Activated CD4-positive, alpha-beta T cell treated with anti-CD3 and anti-CD28 coated beads, Interleukin-2, amount 50 U/mL, for 24 hours (primary cell): ENCODE data around the gene ZNF618.

Experiments used
- DNase-seq, 2 donors: peaks; one replicate each; pipeline ENCODE4 v3.0.0-alpha.2; 2020; ENCODE audit warnings: low read depth in 1 of 2, low spot score in 1 of 2

ZNF618 gene

GRCh38 chr9:114093761-114094505 lies 217.8 kb downstream of the ZNF618 start:
- no peak for DNase-seq

GRCh38 chr9:114094971-114095370 lies 218.9 kb downstream of the ZNF618 start:
- no peak for DNase-seq

DNA sequence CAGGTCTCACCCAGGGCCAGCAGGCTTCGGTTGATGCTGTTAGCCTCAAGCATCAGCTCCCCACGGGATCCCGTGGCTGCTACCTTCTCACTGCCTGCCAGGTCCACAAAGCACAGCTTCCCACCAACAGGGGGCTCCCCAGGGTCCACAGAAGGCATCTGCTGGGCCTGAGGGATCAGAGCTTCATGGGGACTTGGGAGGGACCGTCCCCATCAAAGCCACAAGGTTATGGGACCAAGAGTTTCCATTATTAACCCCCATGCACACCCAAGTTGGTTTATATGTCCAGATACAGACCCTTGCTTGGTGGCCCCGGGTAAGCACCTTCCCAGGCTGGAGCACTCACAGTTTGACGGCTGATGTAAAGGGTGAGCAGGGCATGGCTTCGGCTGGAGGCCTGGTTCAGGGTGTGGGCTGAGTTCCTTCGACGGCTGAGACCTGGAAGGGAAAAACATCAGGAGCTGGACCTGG lies 220.0 kb downstream of the ZNF618 start:
- no peak for DNase-seq

DNA sequence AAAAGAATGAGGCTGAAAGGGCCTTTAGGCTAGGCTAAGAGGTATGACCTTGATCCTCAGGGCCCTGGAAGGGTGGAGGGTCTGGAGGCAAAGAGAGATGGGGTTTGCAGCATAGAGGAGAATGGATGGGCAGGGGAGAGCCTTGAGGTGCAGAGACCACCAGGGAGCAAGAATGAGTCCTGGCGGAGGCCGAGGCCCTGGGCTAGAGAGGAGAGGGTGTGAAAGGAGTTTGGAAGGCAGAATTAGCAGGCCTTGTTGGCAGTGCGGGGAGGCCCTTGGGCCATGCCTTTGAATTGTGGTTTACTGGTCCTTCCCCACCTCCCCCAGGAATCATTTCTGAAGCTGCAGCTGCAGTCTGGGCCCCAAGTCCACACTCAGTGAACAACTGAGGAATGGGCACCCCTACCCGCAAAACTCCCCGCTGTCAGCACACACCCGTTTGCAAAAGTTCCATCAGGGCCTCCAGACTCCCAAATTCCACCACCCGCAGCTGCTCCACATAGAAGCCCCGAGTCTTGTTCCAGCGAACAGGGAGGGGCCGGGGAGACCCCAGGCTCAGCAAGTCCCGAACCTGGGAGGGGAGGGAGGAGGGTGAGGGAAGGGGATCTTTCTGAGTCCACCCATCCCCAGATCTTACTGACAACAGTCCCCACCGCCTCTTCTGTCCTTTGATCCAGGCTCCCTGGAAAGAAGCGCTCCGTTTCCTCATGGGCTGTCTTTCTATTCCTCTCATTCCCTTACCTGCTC lies 220.9 kb downstream of the ZNF618 start:
- DNase-seq: no peak

DNA sequence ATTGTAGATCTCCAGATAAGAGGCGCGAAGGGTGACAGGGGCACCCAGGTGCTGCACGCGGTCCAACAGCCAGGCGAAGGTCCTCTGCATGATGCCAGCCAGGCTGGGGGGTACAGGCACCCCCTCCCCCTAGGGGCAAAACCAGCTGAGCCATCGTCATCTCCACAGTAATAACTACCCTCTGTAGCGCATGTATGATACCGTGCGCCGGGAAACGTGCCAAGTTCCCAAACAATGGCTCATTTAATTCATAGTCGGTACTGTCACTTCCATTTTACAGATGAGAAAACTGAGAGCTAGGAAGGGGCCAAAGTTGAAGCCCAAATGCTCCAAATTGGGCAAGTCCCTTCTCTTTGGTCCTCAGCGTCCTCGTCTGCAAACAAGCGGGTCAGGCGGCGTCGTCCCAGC lies 221.5 kb downstream of the ZNF618 start:
- DNase-seq: no peak

- no peak for DNase-seq
These were observed 222.2 kb downstream of the ZNF618 start for GRCh38 chr9:114098021-114098935.

- no peak for DNase-seq
These were observed 223.0 kb downstream of the ZNF618 start, which contains the start of gene KIF12 for GRCh38 chr9:114098936-114099668. Gene KIF12, minus strand, starts transcription at chr9:114099292. Its CDS starts 16 bp downstream, at chr9:114099276.

DNA sequence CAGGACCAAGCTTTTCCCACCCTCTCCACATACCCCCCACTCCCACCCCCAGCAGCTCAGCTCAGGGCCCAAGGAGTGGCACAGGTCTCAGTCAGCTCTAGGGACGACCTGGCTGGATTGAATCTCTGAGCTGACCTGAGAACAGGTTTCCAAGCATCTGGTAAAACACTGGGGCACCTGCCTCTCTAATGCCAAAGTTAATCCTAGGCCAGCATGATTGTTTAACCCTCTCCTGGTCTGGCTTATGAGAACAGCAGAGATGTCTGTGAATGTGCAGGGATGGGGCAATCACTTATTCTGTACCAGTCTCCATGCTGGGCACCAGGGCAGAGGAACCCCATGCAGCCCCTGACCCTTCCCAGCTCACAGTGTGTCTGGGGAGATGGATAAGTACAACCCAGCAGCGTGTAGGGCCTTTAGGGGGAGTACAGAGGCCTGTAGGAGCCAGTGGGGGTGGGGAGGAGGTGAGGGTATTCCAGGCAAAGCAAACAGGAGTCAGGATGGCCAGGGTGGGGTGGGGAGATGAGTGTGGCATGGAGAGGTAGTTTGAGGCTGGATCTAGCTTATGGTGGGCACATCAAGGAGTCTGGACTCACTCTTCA lies 223.7 kb downstream of the ZNF618 start:
- no peak for DNase-seq

DNA sequence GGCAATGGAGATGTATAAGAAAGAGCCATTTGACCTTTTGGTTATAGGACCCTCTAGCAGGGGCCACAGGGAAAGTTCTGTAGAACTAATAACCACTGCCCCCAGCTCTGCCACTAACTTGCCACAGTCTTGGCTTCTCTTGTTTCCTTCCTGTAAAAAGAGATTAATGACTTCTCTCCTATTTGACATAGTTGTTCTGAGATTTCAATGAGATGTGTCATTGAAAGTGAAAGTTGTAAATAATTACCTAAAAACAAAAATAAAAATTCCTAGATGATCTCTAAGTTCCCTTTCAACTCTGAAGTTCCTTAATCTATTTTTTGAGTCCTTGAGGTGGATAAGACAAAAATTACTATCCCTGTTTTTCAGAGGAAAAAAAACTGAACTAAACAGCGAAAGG lies 224.4 kb downstream of the ZNF618 start:
- no peak for DNase-seq

DNA sequence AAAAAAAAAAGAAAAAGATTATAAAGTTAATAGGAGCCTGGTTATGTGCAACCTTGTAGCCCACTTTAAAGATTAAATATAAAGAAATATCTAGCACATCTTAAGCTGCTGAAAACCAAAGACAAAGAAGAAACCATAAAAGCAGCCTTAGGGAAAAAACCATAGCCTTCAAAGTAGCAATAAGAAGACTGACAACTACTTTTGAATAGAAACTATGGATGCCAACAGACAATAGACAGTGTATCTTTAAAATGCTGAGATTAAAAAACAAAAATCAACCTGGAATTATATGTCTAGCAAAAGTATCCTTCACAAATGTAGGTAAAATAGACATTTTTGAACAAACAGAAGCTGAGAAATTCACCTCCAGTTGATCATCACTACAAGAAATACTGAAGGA lies 226.4 kb downstream of the ZNF618 start:
- no peak for DNase-seq

DNA sequence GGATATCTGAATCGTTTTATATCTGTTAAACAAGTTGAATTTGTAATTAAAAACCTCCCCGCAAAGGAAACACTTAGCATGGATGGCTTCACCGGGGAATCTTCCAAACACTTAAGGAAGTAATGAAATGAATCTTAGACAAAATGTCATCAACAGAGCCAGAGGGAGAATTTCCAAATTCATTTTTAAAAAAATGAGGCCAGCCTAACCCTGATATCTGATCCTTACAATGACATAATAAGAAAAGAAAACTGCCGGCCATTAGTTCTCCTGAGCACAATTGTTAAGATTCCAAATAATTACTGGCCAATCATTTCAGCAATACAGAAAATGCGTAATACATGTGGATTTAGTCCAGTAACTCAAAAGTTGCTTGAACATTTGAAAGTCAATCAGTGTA lies 229.1 kb downstream of the ZNF618 start:
- DNase-seq: no peak
